IPS DF 6.9 (cell line): Measurements from ENCODE around the gene CORO7.

Experiments
- DNase-seq: peaks from one replicate; pipeline ENCODE4 v3.0.0-alpha.2; 2013; ENCODE audit warnings: low read depth, low spot score
- H3K27ac ChIP-seq: one replicate; pipeline ENCODE4 v1.5.1; 2013; ENCODE audit warnings: low read length, control low read depth
- H3K27me3 ChIP-seq: 2 replicates; pipeline ENCODE4 v1.6.1; 2013; ENCODE audit warnings: mild to moderate bottlenecking, low read length; ENCODE audit not compliant: control insufficient read depth, insufficient read depth
- H3K36me3 ChIP-seq: 2 replicates; pipeline ENCODE4 v1.6.1; 2013; ENCODE audit warnings: low read length; ENCODE audit not compliant: control insufficient read depth, insufficient read depth
- H3K4me1 ChIP-seq: 2 replicates; pipeline ENCODE4 v1.6.1; 2013; ENCODE audit warnings: low read length; ENCODE audit not compliant: control insufficient read depth, insufficient read depth
- H3K4me3 ChIP-seq: 2 replicates; pipeline ENCODE4 v1.5.1; 2013; ENCODE audit warnings: mild to moderate bottlenecking, low read length
- H3K9me3 ChIP-seq: 2 replicates; pipeline ENCODE4 v1.6.1; 2013; ENCODE audit warnings: low read length, inconsistent platforms; ENCODE audit not compliant: control insufficient read depth, insufficient read depth
- WGBS: extraction: QIAGEN DNeasy Blood & Tissue Kit; methylation state at CpG from one replicate; pipeline ENCODE4 v1.1.7; 2013; ENCODE audit warnings: mixed read lengths, missing lambda C conversion rate; ENCODE audit not compliant: insufficient read length, insufficient coverage; 5-methylcytosine and 5-hydroxymethylcytosine counted together

The CORO7 gene

DNA sequence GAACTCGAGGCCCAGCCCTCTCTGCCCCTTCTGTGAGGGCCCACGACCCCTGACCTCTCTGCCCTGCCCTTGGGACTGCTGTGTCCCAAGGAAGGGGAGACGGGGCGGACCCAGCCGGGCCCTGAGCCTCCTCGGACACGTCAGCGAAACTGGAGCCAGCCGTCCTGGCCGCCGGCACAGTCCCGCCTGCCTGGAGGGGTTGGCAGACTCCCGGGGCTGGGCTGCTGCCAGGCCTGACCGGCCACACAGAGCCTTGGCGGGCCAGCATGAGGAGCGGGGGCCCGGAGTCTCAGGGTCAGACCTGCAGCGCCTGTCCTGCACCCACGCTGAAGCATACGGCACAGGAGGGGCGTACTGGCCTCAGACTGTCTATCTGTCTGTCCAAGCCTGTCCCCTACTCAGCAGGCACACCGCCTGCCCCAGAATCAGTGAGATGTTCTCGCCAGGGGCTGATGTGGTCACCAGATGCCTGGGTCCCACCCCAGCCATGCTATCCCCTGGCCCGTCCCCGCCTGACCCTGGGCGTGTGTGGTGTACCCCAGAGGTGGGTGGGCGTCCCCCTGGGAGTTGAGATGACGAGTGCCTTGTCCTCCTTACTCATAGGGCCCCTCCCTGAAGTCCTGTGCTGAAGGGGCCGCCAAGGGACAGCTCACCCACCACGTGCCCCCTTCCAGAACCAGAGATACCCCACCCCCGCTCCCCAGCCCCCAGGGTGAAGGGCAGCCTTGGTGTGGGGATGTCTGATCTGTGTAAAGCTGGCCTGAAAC lies 40.1 kb downstream of the CORO7 start:
- WGBS = no CpG with 5 or more reads among the region's 31 CpGs
- no peak for DNase-seq
- no peak overlapping the region for H3K27ac ChIP-seq
- H3K27me3 ChIP-seq = no peaks in the 10 kb centered on the region
- no peaks in the 10 kb centered on the region; the same call in 1 of the 2 replicates for H3K36me3 ChIP-seq
- no peaks in the 10 kb centered on the region for H3K9me3 ChIP-seq
- H3K4me3 ChIP-seq = no peak overlapping the region
- peaks cover 43% of the 10 kb centered on the region for H3K4me1 ChIP-seq

- H3K27me3 ChIP-seq = no peaks in the 10 kb centered on the region
- H3K36me3 ChIP-seq = no peaks in the 10 kb centered on the region
- WGBS = no CpG with 5 or more reads among the region's 15 CpGs
- DNase-seq = no peak
- H3K4me1 ChIP-seq = peaks cover 43% of the 10 kb centered on the region
- no peak overlapping the region for H3K27ac ChIP-seq
- no peaks in the 10 kb centered on the region for H3K9me3 ChIP-seq
- H3K4me3 ChIP-seq = no peak overlapping the region
Measured at GRCh38 chr16:4375717-4376116, 40.7 kb downstream of the CORO7 start.

DNA sequence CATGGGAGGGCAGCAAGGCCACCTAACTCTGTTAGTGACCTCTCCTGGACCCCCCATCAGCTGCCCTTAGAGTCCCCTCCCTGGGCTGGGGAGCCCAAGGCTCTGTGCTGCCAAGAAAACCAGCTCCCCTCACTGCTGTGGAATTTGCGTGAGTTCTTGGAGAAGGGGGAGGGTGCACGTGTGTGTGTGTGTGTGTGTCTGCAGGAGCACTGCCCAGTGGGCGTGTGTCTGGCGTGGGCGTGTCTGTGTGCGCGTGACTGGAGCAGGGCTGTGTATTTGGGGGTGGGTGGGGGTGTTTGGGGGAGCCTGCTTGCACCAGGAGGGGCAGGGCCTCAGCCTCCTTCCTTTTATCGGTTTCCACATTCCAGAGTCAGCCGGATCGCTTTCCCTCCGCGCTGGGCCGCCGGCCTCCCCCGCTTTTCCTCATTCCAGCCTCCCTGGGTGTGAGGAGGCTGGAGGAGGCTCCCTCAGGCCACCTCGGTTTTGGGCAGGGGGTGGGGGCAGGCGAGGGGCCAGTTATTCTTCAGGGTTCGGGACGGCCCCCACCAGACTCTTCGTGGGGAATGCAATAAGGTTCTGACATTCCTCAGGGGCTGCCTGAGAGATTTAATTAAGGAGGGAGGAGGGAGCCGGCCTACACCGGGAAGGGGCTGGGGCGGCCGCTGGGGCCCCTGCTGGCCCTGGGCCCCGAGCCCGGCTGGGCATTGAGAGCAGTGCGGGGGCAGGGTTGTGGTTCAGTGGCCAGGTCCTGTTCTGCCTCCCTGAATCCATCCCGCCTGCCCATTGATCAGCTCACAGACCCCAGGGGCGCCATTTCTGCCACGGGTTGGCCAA lies 42.3 kb downstream of the CORO7 start:
- H3K4me3 ChIP-seq = no peak overlapping the region
- H3K27ac ChIP-seq = no peak overlapping the region
- peaks cover 40% of the 10 kb centered on the region for H3K4me1 ChIP-seq
- no peaks in the 10 kb centered on the region for H3K36me3 ChIP-seq
- no peaks in the 10 kb centered on the region for H3K9me3 ChIP-seq
- no peaks in the 10 kb centered on the region for H3K27me3 ChIP-seq
- DNase-seq = no peak
- WGBS = no CpG with 5 or more reads among the region's 30 CpGs

DNA sequence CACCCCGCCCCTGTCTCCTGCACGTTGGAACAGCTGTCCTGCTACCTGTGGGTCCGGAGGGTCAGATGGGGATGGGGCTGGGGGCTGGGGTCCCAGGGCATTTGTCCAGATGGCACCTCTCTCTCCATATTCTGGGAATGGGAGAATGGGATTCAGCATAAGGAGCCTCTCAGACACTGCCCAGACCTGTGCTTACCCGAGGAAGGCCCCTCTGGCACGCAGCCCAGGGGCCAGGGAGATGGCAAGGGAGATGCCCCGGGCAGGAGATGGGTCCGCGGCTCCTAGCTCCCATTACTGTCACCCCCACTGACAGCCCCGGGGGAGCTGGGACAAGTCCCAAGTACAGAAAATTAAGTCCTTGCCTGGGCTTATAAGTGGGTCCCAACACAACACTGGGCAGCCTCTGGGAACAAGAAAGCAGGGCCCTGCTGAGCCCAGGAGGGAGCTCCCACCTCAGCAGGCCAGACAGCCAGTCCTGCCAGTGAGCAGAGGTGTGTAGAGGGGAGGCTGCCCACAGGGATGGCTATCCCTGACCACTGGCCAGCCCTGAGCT lies 43.0 kb downstream of the CORO7 start:
- no peak overlapping the region for H3K4me3 ChIP-seq
- no CpG with 5 or more reads among the region's 9 CpGs for WGBS
- H3K4me1 ChIP-seq = peaks cover 35% of the 10 kb centered on the region
- no peaks in the 10 kb centered on the region for H3K9me3 ChIP-seq
- H3K36me3 ChIP-seq = no peaks in the 10 kb centered on the region
- no peak for DNase-seq
- no peak overlapping the region for H3K27ac ChIP-seq
- H3K27me3 ChIP-seq = no peaks in the 10 kb centered on the region

DNA sequence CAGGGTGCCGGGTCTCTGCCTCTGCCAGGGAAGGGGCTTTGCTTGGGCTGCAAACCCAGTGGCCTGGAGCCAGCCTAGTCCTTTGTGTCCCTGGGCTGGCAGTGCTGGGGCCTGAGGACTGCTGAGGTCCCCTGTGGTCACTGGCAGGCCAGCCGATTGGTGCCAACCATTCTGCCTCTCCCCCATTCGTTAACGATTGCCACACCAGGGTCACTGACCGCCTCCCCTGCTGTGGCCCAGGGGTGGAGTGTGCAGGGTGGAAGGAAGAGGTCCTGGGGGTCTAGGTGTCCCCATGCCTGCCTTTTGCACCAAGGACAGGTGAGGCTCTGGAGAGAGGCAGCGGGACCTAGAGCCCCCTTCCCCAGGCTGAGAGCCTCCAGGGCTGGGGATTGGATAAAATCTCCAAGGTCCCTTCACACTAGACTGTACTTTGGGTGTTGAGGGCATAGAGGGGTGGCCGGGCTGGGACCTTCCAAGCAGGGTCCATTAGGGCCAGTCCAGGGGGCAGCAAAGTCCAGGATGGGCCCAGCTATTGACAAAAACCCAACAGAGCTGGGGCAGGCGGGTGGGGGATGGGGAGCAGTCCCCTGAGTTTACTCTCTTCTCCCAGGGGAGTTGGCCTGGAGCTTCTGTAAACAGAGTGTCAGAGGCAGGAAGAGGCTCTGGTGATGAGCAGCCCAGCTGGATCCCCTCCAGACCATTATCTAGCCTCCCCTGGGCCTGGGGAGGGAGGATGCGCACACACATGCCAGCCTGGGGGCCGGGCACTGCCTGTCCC lies 43.6 kb downstream of the CORO7 start:
- no peak overlapping the region for H3K27ac ChIP-seq
- H3K27me3 ChIP-seq = no peaks in the 10 kb centered on the region
- DNase-seq = no peak
- no peaks in the 10 kb centered on the region for H3K9me3 ChIP-seq
- WGBS = no CpG with 5 or more reads among the region's 10 CpGs
- H3K4me3 ChIP-seq = peak overlapping the region; percentile 51; the same call in 1 of the 2 replicates
- peaks cover 33% of the 10 kb centered on the region for H3K4me1 ChIP-seq
- H3K36me3 ChIP-seq = no peaks in the 10 kb centered on the region

DNA sequence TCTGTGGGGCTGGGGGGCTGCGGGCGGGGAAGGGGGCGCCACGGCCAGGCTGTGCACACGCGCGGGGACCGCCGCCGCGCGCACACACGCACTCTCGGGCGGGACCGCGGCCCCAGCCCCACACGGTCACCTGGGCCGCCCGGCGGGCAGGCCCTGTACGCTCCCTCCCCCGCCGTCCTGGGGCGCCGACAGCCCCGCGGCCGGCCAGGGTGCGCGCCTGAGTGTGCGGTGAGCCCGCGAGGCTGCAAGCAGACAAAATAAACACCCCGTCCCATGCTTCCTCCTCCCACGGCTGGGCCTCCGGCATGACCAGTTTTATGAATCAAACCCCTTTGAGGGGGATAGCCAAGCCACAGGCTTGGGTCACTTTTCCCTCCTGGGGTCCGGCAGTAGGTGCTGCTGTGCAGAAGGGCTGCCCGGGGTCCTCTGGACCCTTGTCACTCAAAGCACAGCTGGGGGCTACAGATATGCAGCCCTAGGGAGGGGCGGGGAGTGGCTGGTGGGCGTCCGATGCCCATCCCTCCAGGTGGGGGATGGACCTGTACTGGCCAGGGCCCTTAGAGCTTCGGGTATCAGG lies 44.3 kb downstream of the CORO7 start:
- Histone ChIP-seq H3K27ac (no peak overlapping the region), H3K36me3 (no peaks in the 10 kb centered on the region), H3K9me3 (no peaks in the 10 kb centered on the region), H3K4me3 (peak overlapping the region; percentile 51), H3K4me1 (peaks cover 31% of the 10 kb centered on the region), H3K27me3 (no peaks in the 10 kb centered on the region)
- DNase-seq = no peak
- no CpG with 5 or more reads among the region's 43 CpGs for WGBS

- Histone ChIP-seq H3K36me3 (no peaks in the 10 kb centered on the region), H3K27ac (no peak within 1 kb of the TSS), H3K27me3 (no peaks in the 10 kb centered on the region), H3K4me1 (peaks cover 27% of the 10 kb centered on the region), H3K9me3 (no peaks in the 10 kb centered on the region), H3K4me3 (peak within 1 kb of the TSS; percentile 51)
- no CpG with 5 or more reads among the region's 50 CpGs for WGBS
- no peak for DNase-seq
Measured at GRCh38 chr16:4371357-4372000, 44.9 kb downstream of the CORO7 start, which contains the start of gene VASN. Gene VASN (plus strand): TSS chr16:4371848. CDS start chr16:4380878, 9,030 bp downstream.

- H3K27ac ChIP-seq = no peak overlapping the region
- H3K4me1 ChIP-seq = peaks cover 22% of the 10 kb centered on the region
- H3K36me3 ChIP-seq = no peaks in the 10 kb centered on the region
- no peak for DNase-seq
- WGBS = no CpG with 5 or more reads among the region's 14 CpGs
- no peaks in the 10 kb centered on the region for H3K27me3 ChIP-seq
- H3K9me3 ChIP-seq = no peaks in the 10 kb centered on the region
- no peak overlapping the region for H3K4me3 ChIP-seq
Measured at GRCh38 chr16:4370570-4371356, 45.6 kb downstream of the CORO7 start.

DNA sequence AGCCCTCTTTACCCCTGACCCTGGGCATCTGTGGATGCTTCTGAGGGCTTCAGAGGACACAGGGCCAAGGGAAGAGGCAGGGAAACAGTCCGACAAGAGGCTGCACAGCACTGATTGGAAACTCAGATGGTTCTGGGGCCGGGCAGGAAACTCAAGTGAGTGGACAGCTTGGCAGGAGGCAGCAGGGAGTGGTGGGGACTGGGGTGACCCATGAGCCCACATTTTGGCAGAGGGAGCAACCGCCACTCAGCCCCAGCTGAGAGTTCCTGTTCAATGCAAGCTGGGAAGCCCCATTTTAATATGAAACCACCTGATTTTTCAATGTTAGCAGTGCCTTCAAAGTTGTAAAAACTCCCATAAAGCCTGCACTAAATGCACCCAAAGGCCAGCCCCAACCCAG lies 46.2 kb downstream of the CORO7 start:
- no peaks in the 10 kb centered on the region for H3K27me3 ChIP-seq
- no peak overlapping the region for H3K4me3 ChIP-seq
- no peaks in the 10 kb centered on the region for H3K36me3 ChIP-seq
- no peaks in the 10 kb centered on the region for H3K9me3 ChIP-seq
- no peak overlapping the region for H3K27ac ChIP-seq
- DNase-seq = no peak
- peaks cover 21% of the 10 kb centered on the region for H3K4me1 ChIP-seq
- WGBS = no CpG with 5 or more reads among the region's 3 CpGs
